HG02884 (cell line): ENCODE results near the gene TMEM42.
"Not testable (repeated sequence)": the region's sequence is repeated elsewhere in the genome, so short reads cannot be mapped to it uniquely, and the experiment has no call there.

Source experiments
- ATAC-seq: cut with Tn5 transposase; IDR thresholded peaks from one replicate; pipeline ENCODE4 v1.9.1; 2021; ENCODE audit warnings: mild to moderate bottlenecking, moderate library complexity; ENCODE audit not compliant: unreplicated experiment

TMEM42 gene

GRCh38 chr3:44861412-44862225 is at the start of gene TMEM42:
TMEM42 (plus strand) TSS chr3:44861912; CDS start chr3:44861925, 13 bp downstream.
- ATAC-seq = peak; percentile 93

DNA sequence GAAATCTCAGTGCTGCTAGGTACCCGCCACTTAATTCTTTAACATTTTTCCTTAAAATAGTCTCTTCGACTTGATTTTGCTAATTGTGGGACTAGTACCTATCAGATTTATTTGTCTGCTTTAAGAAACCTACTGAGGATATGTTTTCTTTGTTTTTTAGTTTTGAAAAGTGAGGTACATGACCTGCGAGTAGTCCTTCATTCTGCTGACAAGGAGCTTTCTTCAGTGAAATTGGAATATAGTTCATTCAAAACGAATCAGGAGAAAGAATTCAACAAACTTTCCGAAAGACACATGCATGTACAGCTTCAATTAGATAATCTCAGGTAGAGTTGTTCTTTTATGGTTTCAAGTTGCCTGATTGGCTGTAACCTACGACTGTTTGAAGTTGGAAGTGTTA is 47.0 kb upstream of the TMEM42 start:
- ATAC-seq = no peak

GRCh38 chr3:44816334-44816733 is 45.4 kb upstream of the TMEM42 start:
- ATAC-seq = not testable (repeated sequence)

- not testable (repeated sequence) for ATAC-seq
Measured at GRCh38 chr3:44821206-44821605, 40.5 kb upstream of the TMEM42 start.

GRCh38 chr3:44825264-44825925 is 36.3 kb upstream of the TMEM42 start:
- ATAC-seq = no peak

GRCh38 chr3:44827196-44827595 is 34.5 kb upstream of the TMEM42 start:
- ATAC-seq = no peak

DNA sequence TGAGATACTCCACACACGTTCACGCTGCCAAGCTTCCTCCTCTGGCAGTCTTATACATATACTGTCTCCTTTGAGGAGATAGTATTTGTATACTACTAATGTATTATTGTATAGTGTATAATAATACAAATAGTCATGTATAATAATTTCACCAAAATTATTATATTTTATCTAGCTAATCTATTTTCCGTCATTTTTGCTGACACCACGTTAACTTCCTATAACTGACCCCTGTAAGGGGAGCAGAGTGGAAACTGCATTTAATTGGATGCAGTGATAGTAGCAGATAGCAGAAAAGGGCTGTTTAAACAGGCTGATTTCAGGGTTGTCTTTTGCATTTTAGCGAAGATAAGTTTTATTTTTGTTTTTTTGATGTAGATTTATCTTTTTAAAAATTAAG is 30.5 kb upstream of the TMEM42 start:
- no peak for ATAC-seq

DNA sequence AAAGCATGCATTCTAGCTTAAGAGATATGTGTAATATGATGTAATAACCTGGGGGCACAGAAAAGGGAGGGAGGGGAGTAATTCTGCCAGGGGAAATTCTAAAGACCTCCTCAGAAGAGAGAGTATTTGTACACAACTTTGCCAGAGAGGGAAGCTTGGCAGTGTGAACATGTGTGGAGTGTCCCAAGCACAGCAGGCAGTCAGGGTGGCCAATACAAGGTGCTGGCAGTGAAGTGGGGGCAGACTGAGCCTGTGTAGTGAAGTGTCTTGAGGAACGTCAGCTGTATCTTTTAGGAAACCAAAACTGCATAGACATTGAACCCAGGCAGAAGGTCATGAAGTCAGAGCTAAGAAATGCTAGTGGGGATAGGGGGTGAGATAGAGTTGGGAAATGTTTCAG is 29.7 kb upstream of the TMEM42 start:
- no peak for ATAC-seq

DNA sequence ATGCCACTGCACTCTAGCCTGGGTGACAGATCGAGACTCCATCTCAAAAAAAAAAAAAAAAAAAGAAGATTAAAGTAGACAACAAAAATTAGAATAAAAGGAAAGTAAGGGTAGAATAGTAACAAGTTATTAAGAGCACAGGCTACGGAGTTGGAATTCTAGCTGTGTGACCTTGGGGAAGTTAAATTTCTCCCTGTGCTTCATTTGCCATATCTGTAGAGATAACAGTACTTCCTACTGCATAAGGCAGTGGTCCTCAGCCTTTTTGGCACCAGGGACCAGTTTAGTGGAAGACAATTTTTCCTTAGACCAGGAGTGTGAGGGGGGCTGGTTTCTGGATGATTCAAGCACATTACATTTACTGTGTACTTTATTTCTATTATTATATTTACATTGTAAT is 28.7 kb upstream of the TMEM42 start:
- ATAC-seq = no peak

DNA sequence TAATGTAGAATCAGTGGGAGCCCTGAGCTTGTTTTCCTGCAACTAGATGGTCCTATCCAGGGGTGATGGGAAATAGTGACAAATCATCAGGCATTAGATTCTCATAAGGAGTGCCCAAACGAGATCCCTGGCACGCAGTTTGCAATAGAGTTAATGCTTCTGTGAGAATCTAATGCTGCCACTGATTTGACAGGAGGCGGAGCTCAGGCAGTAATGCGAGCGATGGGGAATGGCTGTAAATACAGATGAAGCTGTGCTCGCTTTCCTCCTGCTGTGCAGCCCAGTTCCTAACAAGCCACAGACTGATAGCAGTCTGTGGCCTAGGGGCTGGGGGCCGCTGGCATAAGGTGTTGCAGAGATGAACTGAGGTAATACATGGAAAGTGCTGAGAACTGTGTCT is 28.3 kb upstream of the TMEM42 start:
- no peak for ATAC-seq

DNA sequence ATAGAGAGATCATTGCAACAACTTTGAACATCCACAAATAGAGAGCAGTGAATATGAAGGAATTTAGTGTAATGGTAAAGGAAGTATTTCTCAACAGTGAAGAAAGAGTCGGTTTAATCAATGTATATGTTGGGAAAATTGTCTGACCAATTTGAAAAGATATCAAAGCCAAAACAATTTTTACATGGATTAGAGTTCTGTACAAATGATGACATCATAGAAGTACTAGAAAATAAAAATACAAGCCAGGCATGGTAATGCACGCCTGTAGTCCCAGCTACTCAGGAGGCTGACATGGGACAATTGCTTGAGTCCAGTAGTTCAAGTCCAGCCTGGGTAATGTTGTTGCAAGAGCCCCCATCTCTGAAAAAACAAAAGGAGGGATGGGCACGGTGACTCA is 26.0 kb upstream of the TMEM42 start:
- no peak for ATAC-seq

- ATAC-seq = no peak
Measured at GRCh38 chr3:44842376-44842775, 19.3 kb upstream of the TMEM42 start.

DNA sequence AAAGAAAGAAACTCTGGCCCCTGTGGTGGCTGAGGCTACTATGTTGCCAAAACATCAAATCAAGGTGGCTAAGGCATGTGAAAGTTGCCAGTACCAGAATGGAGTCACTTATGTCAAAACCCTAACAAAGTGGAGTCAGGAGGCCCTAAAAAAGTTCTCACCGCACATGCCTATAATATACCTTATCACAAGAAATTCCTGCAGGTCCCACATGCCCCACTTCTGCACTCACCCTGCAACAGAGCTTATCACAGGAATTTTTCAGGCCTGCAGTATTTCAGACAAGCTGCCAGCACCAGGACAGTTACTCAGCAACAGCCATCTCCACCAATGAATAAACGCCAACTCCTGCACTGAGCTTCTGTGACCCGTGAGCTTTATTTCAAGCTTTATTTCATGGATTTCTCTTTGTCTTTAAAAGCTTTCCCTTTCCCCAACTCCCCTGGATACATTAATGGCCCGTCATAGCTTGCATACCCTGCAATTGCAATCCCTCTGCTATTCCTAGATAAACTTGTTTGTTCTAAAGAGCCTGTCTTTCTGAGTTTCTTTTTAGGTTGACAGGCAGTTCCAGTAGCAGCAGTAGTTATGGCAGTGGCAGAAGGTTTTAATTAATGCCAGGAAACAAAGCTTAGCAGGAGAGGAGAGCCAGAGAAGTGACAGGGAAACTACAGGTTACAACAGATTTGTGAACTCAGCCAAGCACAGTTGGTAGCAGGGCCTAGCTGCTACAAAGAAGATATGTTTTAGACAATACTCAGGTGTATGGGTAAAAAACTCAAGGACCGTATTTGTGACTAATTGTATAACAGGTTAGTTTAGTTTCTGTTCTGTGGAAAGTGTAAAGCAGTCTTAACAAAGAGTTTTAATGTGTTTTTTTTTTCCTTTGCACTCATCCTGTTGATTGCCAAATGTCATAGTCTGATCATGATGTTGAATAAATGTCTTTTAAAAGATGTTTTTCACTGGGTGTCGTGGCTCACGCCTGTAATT is 15.9 kb upstream of the TMEM42 start:
- ATAC-seq = no peak

DNA sequence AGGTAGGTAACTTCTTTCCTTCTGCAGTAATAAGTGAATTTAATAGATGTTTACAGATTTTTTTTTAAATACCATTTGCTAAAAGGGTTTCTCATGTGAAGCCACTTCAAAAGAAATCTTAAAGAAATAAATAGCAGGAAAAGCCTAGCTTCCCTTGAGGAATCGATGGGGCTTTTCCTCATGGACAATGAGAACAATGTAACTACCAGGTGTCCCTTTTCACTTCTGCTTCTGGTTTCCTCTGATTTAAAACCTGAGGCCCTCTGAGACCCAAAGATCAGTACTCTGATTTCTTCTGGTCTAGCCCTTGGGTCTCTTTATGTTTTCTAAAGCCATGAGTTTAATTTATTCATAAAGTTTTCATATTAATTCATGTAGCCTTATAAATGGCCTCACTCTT is 13.1 kb upstream of the TMEM42 start:
- ATAC-seq = no peak

GRCh38 chr3:44856663-44857062 is 5.0 kb upstream of the TMEM42 start:
- ATAC-seq = not testable (repeated sequence)

- ATAC-seq = no peak
Measured at GRCh38 chr3:44860117-44860516, 1.6 kb upstream of the TMEM42 start.

- peak; percentile 28 for ATAC-seq
Measured at GRCh38 chr3:44862226-44862637, 520 bp downstream of the TMEM42 start.

- ATAC-seq = no peak
Measured at GRCh38 chr3:44865272-44866035, 3.7 kb downstream of the TMEM42 start.

DNA sequence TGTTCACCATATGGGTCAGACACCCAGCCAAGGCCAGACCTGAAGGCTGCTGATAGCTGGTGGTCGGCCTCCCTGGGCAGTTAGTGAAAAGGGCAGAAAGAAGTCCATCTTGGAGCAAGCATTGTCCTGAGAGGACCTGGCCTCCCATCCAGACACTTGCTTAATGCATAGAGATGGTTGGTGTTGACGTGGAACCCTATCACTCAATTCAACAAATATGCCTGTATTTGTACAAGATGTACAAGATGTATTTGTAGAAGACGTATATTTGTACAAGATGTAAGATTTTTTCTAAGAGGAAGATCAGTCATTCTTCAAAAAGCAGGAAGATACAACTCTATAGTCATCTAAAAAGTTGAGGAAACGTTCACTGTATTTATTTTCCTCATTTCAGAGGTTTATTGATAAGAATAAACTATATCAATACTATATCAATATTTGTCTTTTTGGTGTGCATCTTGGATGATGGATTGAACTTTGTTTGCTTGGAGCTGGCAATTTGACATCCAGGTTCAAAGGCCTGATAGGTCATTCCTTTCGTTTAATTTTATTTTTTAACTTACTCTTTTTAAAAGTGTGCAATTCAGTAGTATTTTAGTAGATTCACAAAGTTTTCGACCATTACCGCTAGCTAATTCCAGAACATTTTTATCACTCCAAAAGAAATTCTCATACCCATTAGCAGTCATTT is 5.9 kb downstream of the TMEM42 start:
- ATAC-seq = no peak
